HUES64 (cell line): ENCODE data around the gene CTSZ.
"Not testable (repeated sequence)": the region's sequence is repeated elsewhere in the genome, so short reads cannot be mapped to it uniquely, and the experiment has no call there.

Source experiments
- H3K27ac ChIP-seq: 2 replicates; pipeline ENCODE4 v1.7.0; 2013; ENCODE audit warnings: low read depth, low read length, inconsistent platforms
- H3K27me3 ChIP-seq: 2 replicates; pipeline ENCODE4 v1.6.1; 2013; ENCODE audit warnings: mild to moderate bottlenecking, low read length; ENCODE audit not compliant: insufficient read depth
- H3K36me3 ChIP-seq: 2 replicates; pipeline ENCODE4 v1.6.1; 2013; ENCODE audit warnings: mild to moderate bottlenecking, low read length; ENCODE audit not compliant: insufficient read depth
- H3K4me1 ChIP-seq: 2 replicates; pipeline ENCODE4 v1.6.1; 2013; ENCODE audit warnings: mild to moderate bottlenecking, low read length, moderate library complexity; ENCODE audit not compliant: insufficient read depth
- H3K4me3 ChIP-seq: 2 replicates; pipeline ENCODE4 v1.5.1; 2013; ENCODE audit warnings: mild to moderate bottlenecking, low read length, moderate library complexity
- H3K9ac ChIP-seq: 2 replicates; pipeline ENCODE4 v1.6.1; 2013; ENCODE audit warnings: mild to moderate bottlenecking, low read depth, low read length
- H3K9me3 ChIP-seq: 2 replicates; pipeline ENCODE4 v1.6.1; 2013; ENCODE audit warnings: low read depth, low read length; ENCODE audit not compliant: insufficient read depth
- WGBS: fragments of 150-250, 120-280 bp; methylation state at CpG from one replicate; pipeline ENCODE4 v1.1.7; 2013; ENCODE audit warnings: missing lambda C conversion rate; 5-methylcytosine and 5-hydroxymethylcytosine counted together

Gene CTSZ

GRCh38 chr20:59042796-59043631 lies 36.0 kb upstream of the CTSZ start:
- 24% methylated on average over 66 of the region's 66 CpGs for whole genome bisulfite sequencing

GRCh38 chr20:59042151-59042795 lies 35.2 kb upstream of the CTSZ start, which contains the start of gene PRELID3B:
TSS of gene PRELID3B (minus strand) at chr20:59042786. CDS start at chr20:59042730, 56 bp downstream.
- H3K36me3 ChIP-seq = peaks cover 17% of the 10 kb centered on the region
- H3K27me3 ChIP-seq = peaks cover 3% of the 10 kb centered on the region; the same call in 1 of the 2 replicates
- no peaks in the 10 kb centered on the region for H3K9me3 ChIP-seq
- 5% methylated on average over 50 of the region's 50 CpGs for WGBS
- H3K4me1 ChIP-seq = peaks cover 9% of the 10 kb centered on the region; the same call in 1 of the 2 replicates
- H3K27ac ChIP-seq = peak within 1 kb of the TSS; percentile 49; the same call in 1 of the 2 replicates
- H3K9ac ChIP-seq = peak within 1 kb of the TSS; percentile 68
- H3K4me3 ChIP-seq = peak within 1 kb of the TSS; percentile 77

More at GRCh38 chr20:59042796-59043631, 36.0 kb upstream of the CTSZ start:
- H3K27ac ChIP-seq = no peak overlapping the region; the same call in 1 of the 2 replicates
- peaks cover 10% of the 10 kb centered on the region; the same call in 1 of the 2 replicates for H3K27me3 ChIP-seq
- H3K4me3 ChIP-seq = peak overlapping the region; percentile 77
- H3K4me1 ChIP-seq = peaks cover 9% of the 10 kb centered on the region; the same call in 1 of the 2 replicates
- H3K9me3 ChIP-seq = no peaks in the 10 kb centered on the region
- peaks cover 9% of the 10 kb centered on the region for H3K36me3 ChIP-seq
- H3K9ac ChIP-seq = peak overlapping the region; percentile 58; the same call in 1 of the 2 replicates

GRCh38 chr20:59041487-59041886 lies 34.4 kb upstream of the CTSZ start:
- not testable (repeated sequence) for H3K4me1 ChIP-seq, H3K27me3 ChIP-seq, H3K9ac ChIP-seq, H3K9me3 ChIP-seq, H3K27ac ChIP-seq
- H3K36me3 ChIP-seq = peaks cover 25% of the 10 kb centered on the region
- H3K4me3 ChIP-seq = peak overlapping the region; percentile 77
- 95% methylated on average over 16 of the region's 16 CpGs for WGBS

GRCh38 chr20:59040667-59041066 lies 33.6 kb upstream of the CTSZ start:
- Histone ChIP-seq H3K4me3 (no peak overlapping the region), H3K27ac (no peak overlapping the region), H3K27me3 (no peaks in the 10 kb centered on the region; the same call in 1 of the 2 replicates), H3K9me3 (no peaks in the 10 kb centered on the region), H3K4me1 (peaks cover 9% of the 10 kb centered on the region; the same call in 1 of the 2 replicates), H3K36me3 (peaks cover 33% of the 10 kb centered on the region), H3K9ac (no peak overlapping the region)
- 94% methylated on average over 5 of the region's 5 CpGs for WGBS

GRCh38 chr20:59039233-59039632 lies 32.2 kb upstream of the CTSZ start:
- no peak overlapping the region for H3K4me3 ChIP-seq

GRCh38 chr20:59037386-59037785 lies 30.3 kb upstream of the CTSZ start:
- no peaks in the 10 kb centered on the region for H3K27me3 ChIP-seq
- 0 out of 2 replicates have a peak, but pooled peaks cover 4% of the 10 kb centered on the region for H3K4me1 ChIP-seq
- H3K4me3 ChIP-seq = no peak overlapping the region
- H3K27ac ChIP-seq = no peak overlapping the region
- H3K36me3 ChIP-seq = peaks cover 55% of the 10 kb centered on the region
- no peak overlapping the region for H3K9ac ChIP-seq
- whole genome bisulfite sequencing = 96% methylated on average over 12 of the region's 12 CpGs
- H3K9me3 ChIP-seq = no peaks in the 10 kb centered on the region

More at GRCh38 chr20:59039233-59039632, 32.2 kb upstream of the CTSZ start:
- Histone ChIP-seq H3K9ac (no peak overlapping the region), H3K27me3 (no peaks in the 10 kb centered on the region; the same call in 1 of the 2 replicates), H3K27ac (no peak overlapping the region), H3K4me1 (peaks cover 9% of the 10 kb centered on the region; the same call in 1 of the 2 replicates), H3K9me3 (no peaks in the 10 kb centered on the region), H3K36me3 (peaks cover 47% of the 10 kb centered on the region)
- WGBS = 93% methylated on average over 1 of the region's 1 CpG

- Histone ChIP-seq H3K27me3 (peaks cover 16% of the 10 kb centered on the region), H3K4me3 (no peak overlapping the region), H3K9me3 (no peaks in the 10 kb centered on the region), H3K9ac (no peak overlapping the region), H3K27ac (no peak overlapping the region), H3K4me1 (peaks cover 8% of the 10 kb centered on the region; the same call in 1 of the 2 replicates), H3K36me3 (peaks cover 59% of the 10 kb centered on the region)
- WGBS = 95% methylated on average over 3 of the region's 3 CpGs
Measured at GRCh38 chr20:59035381-59035780, 28.3 kb upstream of the CTSZ start.

- H3K27ac ChIP-seq = no peak overlapping the region
- no peak overlapping the region for H3K9ac ChIP-seq
- 91% methylated on average over 2 of the region's 2 CpGs for WGBS
Measured at GRCh38 chr20:59033616-59034165, 26.6 kb upstream of the CTSZ start.

GRCh38 chr20:59033093-59033492 lies 26.0 kb upstream of the CTSZ start:
- Histone ChIP-seq H3K4me1 (peaks cover 17% of the 10 kb centered on the region), H3K9me3 (no peaks in the 10 kb centered on the region), H3K9ac (peak overlapping the region; percentile 55; the same call in 1 of the 2 replicates), H3K27ac (no peak overlapping the region), H3K4me3 (peak overlapping the region; percentile 96), H3K27me3 (peaks cover 39% of the 10 kb centered on the region), H3K36me3 (peaks cover 77% of the 10 kb centered on the region)
- no CpG with 5 or more reads among the region's 1 CpG for WGBS

More at GRCh38 chr20:59033616-59034165, 26.6 kb upstream of the CTSZ start:
- Histone ChIP-seq H3K27me3 (peaks cover 33% of the 10 kb centered on the region), H3K4me3 (no peak overlapping the region), H3K4me1 (peaks cover 17% of the 10 kb centered on the region), H3K36me3 (peaks cover 75% of the 10 kb centered on the region), H3K9me3 (no peaks in the 10 kb centered on the region)

GRCh38 chr20:59032713-59033059 lies 25.6 kb upstream of the CTSZ start:
- Histone ChIP-seq H3K27me3 (peaks cover 43% of the 10 kb centered on the region), H3K36me3 (peaks cover 77% of the 10 kb centered on the region), H3K9ac (peak overlapping the region; percentile 55), H3K4me1 (peaks cover 17% of the 10 kb centered on the region), H3K27ac (0 out of 2 replicates have a peak overlapping the region, but pooled peaks have one; percentile 12), H3K4me3 (peak overlapping the region; percentile 96), H3K9me3 (no peaks in the 10 kb centered on the region)
- WGBS = 4% methylated on average over 13 of the region's 13 CpGs
